AG08396 (cell line): Measurements from ENCODE around the gene EBF3.

ENCODE experiments used
- DNase-seq: peaks from one replicate; pipeline ENCODE4 v3.0.0; 2012; ENCODE audit warnings: low spot score, mixed read lengths

EBF3 gene

DNA sequence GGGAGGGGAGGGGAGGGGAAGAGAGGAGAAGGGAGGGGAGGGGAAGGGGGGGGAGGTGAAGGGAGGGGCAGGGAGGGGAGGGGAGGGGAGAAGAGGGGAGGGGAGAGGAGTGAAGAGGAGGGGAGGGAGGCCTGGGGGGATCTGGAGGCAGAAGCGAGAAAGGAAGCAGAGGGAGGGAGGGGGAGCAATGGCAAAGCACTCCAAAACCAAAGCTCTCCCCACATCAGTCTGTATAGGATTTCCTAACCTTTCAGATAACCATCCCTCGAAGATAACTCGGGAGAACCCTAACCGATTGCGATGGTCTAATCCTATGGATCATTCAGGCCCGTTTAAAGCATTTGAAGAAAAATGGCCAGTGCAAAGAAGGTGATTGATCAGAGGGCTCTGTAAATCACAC, 19.0 kb downstream of the EBF3 start:
- no peak for DNase-seq

DNA sequence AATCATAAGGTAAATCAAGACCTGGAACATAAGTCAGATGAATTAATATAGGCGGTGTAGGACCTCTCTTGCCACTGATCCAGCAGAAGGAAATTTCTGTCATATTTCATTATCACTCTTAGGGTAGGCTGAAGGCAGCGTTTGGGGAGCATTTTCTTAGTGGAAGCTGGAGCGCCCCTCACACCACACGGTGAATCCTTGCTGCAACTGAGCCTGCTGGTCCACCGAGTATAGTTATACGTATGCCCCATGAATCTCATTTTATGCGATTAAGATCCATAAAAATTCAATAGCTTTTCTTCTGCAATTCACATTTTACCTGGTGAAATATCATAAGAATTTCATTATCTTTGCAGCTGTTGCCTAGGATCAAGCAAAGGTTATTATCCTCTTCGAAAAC, 19.6 kb downstream of the EBF3 start:
- no peak for DNase-seq

DNA sequence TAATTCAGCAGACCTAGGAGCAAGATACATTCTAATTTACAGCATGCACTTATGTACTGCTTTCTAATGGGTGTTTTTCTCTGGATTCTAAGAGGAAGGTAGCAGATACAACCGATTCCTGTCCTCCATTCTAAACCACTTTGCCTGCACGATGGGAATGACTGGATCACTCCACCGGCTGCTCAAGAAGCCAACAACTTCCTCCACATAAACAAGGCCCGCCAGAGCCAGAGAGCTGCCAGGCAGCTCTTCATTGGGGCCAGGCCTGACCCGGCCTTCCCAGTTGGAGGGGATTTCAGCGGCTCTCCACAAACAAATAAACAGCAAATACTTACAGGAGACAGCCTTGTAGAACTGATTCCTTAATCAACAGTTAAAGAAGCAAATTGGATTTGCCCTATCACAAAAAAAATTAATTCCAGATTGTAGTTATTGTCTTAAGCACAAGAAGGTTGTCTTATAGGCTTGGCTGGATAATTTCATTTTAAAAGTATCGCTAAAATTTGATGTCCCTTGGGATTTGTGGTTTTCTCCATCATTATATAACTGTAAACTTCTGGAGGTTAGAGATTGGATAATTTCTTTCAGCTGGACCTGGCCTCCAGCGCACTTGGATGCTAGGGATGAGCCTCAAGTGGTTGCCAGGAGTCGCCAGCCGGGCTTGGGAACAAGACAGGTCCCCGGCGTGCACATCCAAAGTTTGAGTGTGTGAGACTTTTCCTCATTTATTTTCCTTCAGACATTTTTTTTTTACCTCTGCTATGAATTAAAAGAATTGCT, 20.9 kb downstream of the EBF3 start:
- no peak for DNase-seq

DNA sequence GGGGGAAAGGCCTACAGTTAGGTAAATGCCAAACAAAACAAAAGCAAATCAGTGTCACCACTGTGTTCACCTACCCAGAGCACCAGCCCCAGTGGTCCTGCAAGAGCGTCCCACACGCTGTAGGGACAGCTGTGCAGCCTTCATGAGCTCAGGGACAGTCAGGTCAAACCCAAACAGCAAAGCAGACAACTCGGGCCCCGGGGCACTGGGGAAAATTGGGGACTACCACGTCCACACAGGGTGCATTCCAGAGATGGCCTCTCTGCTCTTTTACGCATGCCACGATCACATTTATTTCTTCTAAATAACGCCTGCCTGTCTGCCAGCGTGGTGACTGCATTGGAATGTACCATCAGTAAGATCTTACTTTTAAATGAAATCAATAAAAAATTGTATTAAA, 21.7 kb downstream of the EBF3 start:
- DNase-seq, result no peak

DNA sequence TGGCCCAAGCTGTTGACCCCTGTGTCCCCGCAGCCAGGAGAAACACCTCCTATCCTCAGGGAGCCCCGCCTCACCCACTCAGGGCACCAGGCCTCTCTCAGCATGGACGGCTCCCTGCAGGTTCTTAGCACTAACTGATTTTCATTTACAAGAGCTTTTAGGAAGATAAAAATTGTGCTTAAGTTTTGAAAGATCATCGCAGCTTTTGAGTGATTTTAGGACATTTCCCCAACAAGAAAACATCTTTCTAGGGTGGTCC, 22.1 kb downstream of the EBF3 start:
- no peak for DNase-seq

DNA sequence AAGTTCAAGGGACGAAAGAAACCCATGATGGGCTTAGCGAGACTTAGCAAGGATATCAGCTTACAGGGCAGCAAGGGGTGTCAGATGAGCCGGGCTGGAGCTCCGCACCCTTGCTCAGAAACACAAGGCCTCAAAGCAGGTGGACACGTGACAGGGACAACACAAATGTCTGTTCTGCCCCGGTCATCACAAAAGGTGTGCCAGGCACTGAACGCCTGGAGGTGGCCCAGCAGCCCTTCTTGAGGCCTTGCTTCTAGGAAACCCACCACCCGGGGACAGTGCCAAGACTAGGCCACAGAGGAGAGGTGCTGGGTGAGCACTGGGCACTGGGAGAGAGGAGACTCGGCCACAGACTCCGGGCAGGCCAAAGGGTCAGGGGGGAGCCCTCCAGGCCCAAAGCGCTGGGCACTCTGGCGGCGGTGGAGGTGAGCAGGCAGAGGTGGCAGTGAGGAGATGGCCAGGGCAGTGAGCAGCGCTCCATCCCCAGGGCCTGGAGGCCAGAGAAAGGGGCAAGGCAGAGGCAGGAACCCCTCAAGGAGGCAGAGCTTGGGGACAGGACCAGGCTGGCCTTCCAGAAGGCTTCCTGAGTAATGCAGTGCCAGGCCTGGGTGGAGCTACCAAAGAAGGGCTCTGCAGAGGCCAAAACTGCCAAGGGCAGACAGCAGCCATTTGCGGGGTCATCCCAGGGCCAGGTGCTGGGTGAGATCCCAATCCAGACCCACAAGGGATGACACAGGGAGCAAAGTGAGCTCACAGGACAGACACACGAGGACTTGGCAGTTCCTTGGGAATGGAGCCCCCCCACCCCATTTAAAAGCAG, 22.7 kb downstream of the EBF3 start:
- no peak for DNase-seq

DNA sequence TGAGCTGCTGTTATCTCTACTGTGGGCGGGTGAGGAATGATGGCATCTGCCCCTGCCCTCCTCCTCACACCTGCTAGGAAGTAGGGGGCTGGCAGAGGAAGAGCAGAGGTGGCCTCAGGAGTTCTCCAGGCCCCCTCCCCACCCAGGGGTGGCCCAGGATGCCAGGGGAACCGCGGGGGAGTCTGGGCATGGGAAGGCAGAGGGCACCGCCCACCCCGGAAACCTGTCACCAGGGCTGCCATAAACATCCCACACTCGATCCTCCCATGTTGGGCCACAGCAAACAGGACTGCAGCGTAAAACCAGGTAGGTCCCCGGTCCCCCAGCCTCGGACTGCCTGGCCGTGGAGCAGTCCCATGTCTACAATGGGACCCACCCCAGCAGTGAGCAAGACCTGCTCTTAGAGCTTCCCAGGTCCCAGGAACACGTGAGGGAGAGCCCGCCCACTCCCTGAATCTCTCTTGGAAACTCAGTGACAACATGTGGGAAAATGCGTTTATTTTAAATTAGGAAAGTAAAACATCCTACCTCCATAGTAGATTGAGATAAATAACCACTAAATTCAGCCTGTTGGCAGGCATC, 23.4 kb downstream of the EBF3 start:
- DNase-seq, result no peak

DNA sequence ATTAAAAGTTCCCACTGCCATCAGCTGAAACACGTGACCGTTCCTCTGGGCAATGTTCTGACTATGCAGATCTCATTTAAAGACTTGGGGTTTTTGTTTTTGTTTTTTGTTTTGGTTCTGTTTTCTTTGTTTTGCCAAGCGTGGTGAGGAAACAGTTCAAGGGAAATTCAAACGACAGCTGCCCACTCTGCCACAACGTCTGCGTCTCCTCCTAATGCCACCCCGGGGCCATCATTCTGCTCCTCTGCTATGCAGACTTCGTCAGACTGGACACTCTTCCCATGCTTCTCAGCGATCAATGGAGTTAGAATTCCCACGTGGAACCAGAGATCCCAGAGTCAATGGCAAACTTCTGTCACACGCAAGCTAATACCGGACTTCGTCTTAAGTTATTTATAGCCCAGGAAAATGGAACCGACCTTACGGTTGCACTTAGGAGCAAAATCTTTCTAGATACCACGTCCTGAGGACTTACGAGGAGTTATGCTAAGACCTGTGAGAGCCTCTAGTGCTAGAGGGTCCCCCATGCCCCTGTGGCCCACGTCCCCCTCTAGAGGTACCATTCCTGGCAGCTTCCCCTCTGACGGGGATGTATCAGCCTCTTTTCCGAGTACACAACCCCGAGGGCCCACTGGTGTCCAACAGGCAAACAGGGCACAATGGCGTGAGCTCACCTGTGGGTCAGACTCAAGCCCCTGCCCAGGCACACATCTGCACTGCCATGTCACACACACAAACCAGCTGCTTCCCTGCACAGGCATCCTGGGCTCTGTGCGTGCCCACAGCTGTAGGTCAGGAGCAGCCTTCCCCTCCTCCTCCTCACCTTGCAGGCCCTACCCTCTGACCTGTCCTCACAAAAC, 24.4 kb downstream of the EBF3 start:
- no peak for DNase-seq

DNA sequence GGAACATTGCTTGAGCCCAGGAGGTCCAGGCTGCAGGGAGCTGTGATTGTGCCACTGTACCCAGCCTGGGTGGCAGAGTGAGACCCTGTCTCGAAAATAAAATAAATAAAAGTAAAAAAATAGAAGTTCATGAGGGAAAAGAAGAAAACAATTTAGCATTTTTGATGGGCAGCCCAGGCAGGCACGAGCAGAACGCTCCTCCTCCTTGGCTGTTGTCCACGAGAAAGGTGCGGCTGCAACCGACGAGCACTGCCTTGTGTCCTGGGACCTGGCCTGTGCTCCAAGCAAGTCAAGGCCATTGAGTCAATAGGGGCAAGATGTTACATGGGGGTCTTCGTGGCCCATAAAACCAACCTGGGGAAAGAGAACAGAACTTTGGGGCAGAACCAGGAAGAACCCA, 25.6 kb downstream of the EBF3 start:
- DNase-seq, result no peak

DNA sequence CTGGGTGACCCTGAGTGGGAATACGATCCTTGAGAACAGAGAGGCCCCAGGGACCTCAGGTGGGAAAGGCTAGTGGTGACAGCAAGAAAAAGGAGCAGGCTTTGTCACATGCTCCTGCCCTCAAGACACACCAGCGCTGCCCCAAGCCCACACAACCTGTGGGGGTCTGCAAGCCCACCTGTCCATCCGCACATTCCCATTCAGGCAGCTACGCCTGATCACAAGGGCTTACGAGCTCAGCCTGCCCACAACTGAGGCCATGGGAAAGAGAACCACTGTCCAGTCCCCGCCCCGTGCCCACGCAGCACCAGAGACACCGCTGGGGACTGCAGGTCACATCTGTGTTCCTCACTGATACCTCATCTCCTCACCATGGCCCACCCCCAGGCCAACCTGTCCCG, 26.7 kb downstream of the EBF3 start:
- DNase-seq, result no peak

DNA sequence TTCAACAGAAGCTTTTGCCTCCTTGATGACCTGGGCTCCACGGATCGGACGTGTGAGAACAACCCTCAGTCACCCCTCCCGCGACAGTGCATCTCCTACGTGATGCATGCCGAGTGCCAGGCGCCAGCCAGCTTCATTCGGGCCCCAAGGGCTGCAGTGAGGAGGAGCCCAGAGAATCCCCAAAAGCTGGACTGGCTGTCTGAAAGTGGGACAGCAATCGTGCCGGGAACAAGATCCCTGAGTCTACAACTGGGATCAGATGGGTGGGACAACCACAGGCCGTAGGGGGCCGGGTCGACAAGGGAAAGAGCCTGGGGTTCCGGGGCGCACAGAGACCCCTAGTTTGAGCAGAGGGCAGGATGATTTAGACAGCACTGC, 27.2 kb downstream of the EBF3 start:
- no peak for DNase-seq

DNA sequence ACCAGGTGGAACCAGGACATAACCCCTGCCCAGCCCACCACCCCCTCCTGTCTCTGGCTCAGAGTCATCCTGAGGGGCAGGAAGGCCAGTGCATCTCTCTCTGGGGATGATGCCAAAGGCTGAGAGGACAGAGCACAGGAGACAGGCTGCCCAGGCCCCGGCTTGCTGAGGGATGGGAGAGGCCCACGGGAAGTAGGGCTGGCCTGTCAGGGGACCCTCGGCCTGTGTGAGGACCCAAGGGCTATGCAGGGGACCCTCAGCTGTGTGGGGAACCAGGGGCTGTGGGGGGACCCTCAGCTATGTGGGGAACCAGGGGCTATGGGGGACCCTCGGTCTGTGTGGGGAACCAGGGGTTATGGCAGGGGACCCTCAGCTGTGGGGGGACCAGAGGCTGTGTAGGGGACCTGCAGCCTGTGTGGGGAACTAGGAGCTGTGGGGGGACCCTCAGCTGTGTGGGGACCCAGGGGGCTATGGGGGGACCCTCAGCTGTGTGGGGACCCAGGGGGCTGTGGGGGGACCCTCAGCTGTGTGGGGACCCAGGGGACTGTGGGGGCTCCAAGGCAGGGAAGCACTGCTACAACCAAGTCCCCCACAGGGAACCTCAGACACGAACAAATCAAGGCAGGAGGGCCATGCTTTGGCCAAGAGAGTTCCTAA, 27.7 kb downstream of the EBF3 start:
- DNase-seq, result no peak

DNA sequence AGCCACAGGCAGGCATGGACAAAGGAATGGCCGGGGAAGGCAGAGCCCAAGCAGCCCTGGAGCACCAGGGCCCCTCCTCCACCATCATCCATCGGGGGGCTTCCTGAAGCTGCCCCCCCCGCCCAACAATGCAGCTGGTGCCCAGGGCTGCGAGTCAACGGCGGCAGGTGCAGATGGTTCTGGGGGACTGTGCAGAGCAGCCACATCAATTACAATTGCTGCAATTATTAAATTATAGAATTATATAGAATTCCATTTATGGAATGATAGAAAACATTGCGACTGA, 28.3 kb downstream of the EBF3 start:
- no peak for DNase-seq

DNA sequence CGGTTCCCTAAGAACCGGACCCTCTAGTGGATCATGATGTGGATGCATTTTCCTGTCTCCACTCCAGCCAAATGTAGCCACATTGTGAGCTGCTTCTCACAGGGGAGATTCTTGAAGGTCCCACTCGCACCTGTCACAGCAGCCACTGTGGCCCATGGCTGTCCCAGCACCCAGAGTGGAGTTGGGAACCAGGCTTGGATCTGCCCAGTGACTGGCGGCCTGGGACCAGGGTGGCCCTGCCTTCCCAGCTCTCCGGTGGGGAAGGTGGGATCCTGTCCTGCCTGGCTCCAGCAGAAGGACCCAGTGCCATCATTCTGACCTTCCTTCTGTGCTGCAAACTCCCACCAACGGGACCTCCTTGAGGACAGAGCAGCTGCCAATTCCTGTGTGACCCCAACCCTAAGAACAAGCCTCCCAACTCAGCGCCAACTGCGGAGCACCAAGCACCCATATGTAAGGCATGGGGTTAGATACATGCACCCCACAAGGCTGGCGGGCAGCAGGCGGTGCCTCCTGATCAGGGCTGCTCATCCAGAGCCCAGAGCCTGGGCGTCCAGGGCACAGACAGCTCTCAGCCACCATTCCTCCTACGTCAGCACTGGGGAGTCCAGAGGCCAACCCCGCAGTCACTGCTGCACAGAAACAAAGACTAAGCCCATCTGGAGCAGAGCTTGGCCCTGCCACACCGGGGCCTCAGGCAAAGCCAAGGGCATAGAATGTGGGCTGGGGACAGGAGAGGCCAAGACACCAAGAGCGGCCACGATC, 28.8 kb downstream of the EBF3 start:
- DNase-seq, result no peak

DNA sequence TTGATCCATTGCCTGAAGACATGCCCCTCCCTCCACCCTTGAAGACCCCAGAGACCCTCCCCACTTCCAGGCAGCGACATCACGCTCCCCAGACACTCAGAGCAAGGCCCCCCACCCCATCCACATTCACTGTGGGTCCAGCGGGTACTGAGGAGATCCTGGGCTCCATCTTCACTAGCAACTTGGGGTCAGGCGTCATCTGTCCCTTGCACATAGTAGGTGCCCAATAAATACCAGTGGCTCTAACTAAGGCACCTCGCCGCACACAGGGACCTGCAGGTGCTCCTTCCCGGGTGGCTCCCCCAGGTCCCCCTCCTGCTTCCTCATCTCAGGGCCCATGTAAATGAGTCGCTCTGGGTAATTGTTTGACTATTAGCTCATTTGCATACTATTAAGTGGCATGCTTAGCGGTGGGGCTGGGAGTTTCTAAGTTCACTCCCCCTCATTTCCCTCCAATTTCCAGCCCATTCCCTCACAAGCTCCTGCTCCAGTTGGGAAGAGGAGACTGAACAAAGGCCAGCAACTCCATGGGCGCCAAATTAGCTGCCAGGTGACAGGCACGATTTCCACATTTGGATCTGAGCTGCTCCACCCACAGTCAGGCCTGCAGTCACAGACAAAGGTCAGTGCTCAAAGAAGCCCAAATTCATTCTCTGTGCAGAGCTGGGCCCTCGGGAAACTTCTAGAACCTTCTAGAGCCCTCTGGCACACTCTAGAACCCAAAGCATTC, 29.7 kb downstream of the EBF3 start:
- DNase-seq, result no peak

DNA sequence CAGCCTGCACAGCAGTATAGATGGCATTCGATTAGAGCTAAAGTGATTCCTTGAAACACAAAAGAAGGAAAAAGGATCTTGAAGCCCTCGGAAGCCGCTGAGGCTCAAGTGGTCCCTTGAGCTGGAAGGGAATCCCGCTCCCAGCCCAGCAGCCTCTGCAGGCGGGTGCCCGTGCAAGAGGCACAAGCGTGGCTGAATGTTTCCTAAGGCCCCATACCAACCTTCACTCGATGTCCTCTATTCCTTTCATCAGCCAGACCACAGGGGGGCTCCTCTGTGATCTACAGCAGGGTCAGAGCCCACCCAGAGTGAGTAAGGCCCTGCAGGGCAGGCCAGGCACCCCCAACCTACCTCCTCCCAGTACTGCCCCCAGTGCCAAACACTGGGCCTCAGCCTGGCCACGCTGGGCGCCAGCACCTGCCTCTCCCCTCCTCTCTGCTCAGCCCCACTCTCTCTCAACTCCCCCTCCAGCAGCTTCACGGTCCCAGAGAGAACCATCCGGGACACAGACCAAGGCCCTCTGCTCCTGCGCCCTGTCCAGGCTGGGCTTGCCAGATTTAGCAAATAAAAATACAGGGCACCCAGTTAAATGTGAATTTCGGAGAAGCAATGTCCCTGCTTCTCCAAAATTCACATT, 30.5 kb downstream of the EBF3 start:
- DNase-seq, result no peak

DNA sequence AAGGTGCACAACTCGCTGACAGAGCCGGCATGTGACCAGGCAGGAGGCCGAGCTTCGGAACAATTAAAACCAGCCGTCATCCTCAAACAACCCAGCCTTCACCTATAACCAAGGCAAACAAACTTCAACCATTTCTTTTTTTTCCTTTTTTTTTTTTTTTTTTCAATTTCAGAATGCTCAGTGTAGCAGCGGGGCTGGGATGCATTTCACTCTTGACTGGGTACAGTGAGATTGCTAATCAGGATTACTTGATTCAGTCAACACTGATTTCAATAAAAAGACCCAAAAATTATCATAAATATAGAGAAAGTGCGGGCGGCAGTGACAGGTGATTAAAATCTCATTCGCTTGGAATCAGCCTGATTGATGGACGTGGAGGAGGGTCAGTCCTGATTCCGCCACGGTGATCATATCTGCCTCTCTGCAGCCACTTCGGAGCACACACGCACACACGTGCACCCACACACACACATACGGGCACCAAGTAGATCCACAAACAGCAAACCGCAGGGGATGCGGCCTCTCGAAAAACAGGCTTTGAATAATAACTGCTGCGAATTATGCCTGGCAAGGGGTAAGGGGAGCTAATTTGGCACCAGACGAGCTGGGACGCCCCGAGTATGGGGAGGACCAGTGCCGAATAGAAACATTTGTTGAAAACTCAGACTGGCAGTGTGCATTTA, 31.2 kb downstream of the EBF3 start:
- no peak for DNase-seq

DNA sequence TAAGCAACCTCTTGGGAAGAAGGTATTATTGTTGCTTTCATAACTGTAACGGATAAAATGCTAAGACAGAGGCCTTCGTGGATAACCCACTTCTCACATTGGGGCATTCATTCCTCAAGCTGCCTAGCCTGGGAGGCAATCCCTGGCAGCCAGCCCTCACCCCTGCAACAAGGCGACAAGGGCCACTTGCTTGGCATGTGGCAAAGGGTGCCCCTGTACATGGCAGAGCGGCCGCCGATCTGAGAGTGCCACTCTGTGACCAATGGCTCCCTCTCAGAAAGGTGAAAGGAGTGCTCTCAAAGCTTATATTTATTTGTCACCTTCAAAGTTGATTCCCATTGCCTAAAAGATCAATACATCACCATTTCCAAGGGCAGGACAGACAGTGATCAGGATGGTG, 31.9 kb downstream of the EBF3 start:
- DNase-seq, result no peak

DNA sequence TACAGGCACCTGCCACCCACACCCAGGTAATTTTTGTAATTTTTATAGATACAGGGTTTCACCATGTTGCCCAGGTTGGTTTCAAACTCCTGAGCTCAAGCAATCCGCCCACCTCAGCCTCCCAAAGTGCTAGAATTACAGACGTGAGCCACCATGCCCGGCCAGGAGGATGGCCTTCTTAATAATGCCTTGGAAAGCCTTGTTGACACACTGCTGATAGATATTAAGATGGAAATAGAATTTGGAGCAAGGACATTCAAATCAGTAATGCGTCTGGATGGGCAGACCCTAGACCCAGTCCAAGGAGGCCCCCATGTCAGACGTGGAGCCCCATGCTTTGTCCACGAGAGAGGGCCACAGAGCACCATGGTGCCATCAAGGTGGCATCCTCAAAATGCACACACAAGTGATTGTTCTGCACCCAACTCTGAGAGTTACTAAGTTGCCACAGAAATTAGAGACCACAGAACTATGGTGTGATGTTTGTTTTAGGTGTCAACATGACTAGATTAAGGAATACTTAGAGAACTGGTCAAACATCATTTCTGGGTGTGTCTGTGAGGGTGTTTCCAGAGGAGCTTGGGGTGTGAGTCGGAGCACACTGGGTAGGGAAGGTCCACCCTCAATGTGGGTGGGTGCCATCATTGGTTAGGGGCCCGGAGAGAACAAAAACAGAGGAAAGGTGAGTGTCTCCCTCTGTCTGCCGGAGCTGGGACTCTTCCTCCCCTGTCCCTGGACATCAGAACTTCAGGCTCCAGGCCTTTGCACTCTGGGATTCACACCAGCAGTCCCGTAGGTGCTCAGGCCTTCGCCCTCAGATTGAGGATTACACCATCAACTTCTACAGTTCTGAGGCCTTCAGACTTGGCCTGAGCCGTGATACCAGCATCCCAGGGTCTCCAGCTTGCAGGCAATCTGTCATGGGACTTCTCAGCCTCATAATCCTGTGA, 34.5 kb downstream of the EBF3 start:
- no peak for DNase-seq
